MM.1S (cell line): ENCODE data around the gene GAREM1.

Experiments
- CTCF ChIP-seq: fragments of 300-600 bp; sonication (generic); IDR thresholded peaks from 2 replicates; pipeline ENCODE4 v1.5.1; 2016; ENCODE audit warnings: antibody characterized with exemption, low read length, mixed read lengths
- EZH2 ChIP-seq: fragments of 300-600 bp; sonication (generic); optimal IDR thresholded peaks from 2 replicates; pipeline ENCODE3; 2017; ENCODE audit warnings: low read depth, mild to moderate bottlenecking, antibody characterized with exemption, low read length, mixed read lengths
- EZH2phosphoT487 ChIP-seq: fragments of 300-600 bp; sonication (generic); IDR thresholded peaks from 2 replicates; pipeline ENCODE4 v1.6.1; 2018; ENCODE audit warnings: antibody characterized with exemption, low read length

- no peak for TF ChIP-seq CTCF
- no peak for TF ChIP-seq EZH2phosphoT487
- no peak for TF ChIP-seq EZH2
These were observed 133.3 kb downstream of the GAREM1 start for GRCh38 chr18:32337347-32337746.
